Effector memory CD4-positive, alpha-beta T cell (primary cell): ENCODE data around the gene PTGDS.

Experiments
- DNase-seq, 3 donors: peaks; one replicate each; pipeline ENCODE4 v3.0.0-alpha.2; 2020
- H3K27ac ChIP-seq: 2 replicates; pipeline ENCODE4 v1.7.0; 2013; ENCODE audit warnings: mild to moderate bottlenecking, low read length, moderate library complexity; ENCODE audit not compliant: insufficient read depth, poor library complexity, severe bottlenecking
- H3K27me3 ChIP-seq: replicated peaks from 2 replicates; pipeline ENCODE4 v1.7.0; 2013; ENCODE audit warnings: mild to moderate bottlenecking, low read length; ENCODE audit not compliant: insufficient read depth, control insufficient read depth, poor library complexity, severe bottlenecking
- H3K36me3 ChIP-seq: 2 replicates; pipeline ENCODE4 v1.7.0; 2013; ENCODE audit warnings: mild to moderate bottlenecking, low read length, moderate library complexity; ENCODE audit not compliant: control insufficient read depth, insufficient read depth
- H3K4me1 ChIP-seq: 2 replicates; pipeline ENCODE4 v1.7.0; 2013; ENCODE audit warnings: low read length, mild to moderate bottlenecking; ENCODE audit not compliant: control insufficient read depth, insufficient read depth, poor library complexity, severe bottlenecking
- H3K4me3 ChIP-seq: 2 replicates; pipeline ENCODE4 v1.7.0; 2013; ENCODE audit warnings: low read length, low read depth, mild to moderate bottlenecking; ENCODE audit not compliant: insufficient read depth, poor library complexity, severe bottlenecking
- H3K9me3 ChIP-seq: 2 replicates; pipeline ENCODE4 v1.7.0; 2013; ENCODE audit warnings: mild to moderate bottlenecking, low read length, moderate library complexity; ENCODE audit not compliant: control insufficient read depth

Gene PTGDS

DNA sequence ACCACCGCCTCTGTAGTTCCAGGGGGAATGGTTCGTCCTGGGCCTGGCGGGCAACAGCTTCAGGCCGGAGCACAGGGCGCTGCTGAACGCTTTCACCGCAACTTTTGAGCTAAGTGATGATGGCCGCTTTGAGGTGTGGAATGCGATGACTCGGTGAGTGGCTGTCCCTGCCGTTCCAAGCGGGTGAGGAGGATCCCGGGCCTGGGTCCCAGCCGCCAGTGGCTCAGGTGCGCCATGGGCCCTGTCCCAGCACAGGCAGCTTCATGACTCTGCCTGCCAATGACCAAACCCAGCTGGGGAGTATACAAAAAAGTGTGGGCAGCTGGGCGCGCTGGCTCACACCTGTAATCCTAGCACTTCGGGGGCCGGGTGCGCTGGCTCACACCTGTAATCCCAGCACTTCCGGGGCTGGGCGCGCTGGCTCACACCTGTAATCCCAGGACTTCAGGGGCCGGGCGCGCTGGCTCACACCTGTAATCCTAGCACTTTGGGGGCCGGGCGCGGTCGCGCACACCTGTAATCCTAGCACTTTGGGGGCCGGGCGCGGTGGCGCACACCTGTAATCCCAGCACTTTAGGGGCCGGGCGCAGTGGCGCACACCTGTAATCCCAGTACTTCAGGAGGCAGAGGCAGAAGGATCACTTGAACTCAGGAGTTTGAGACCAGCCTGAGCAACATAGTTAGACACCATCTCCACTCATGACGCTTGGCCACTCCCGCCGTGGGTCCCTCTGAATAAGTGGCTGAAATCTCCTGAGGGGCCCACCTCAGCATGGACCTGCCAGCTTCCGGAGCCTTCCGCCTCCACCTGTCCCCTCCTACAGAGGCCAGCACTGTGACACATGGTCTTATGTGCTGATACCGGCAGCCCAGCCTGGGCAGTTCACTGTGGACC is 24.2 kb upstream of the PTGDS start:
- Histone ChIP-seq H3K27me3 (no peaks in the 10 kb centered on the region), H3K4me1 (peaks cover 12% of the 10 kb centered on the region), H3K4me3 (no peak overlapping the region), H3K36me3 (no peaks in the 10 kb centered on the region), H3K27ac (no peak overlapping the region), H3K9me3 (no peaks in the 10 kb centered on the region)
- DNase-seq: no peak

DNA sequence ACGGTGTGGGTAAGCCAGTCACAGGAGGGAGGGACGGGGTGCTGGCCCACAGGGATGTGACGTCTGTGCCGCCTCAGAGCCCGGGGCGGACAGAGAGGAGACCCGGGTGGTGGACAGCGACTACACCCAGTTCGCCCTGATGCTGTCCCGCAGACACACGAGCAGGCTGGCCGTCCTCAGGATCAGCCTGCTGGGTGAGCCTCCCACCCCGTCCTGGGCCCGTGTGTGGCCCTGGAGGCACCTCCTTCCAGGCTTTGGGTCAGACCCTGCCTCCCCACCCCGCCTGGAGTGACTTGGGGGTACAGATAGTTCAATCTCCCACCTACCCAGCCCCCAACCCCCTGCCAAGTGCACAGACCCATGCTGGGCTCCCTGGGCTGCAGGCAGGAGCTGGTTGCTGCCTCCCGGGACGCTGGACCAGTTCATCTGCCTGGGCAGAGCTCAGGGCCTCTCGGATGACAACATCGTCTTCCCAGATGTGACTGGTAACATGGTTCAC is 23.5 kb upstream of the PTGDS start:
- H3K4me1 ChIP-seq: peaks cover 13% of the 10 kb centered on the region
- no peaks in the 10 kb centered on the region for H3K27me3 ChIP-seq
- H3K27ac ChIP-seq: no peak overlapping the region
- H3K4me3 ChIP-seq: no peak overlapping the region
- H3K9me3 ChIP-seq: no peaks in the 10 kb centered on the region
- H3K36me3 ChIP-seq: no peaks in the 10 kb centered on the region
- no peak for DNase-seq

DNA sequence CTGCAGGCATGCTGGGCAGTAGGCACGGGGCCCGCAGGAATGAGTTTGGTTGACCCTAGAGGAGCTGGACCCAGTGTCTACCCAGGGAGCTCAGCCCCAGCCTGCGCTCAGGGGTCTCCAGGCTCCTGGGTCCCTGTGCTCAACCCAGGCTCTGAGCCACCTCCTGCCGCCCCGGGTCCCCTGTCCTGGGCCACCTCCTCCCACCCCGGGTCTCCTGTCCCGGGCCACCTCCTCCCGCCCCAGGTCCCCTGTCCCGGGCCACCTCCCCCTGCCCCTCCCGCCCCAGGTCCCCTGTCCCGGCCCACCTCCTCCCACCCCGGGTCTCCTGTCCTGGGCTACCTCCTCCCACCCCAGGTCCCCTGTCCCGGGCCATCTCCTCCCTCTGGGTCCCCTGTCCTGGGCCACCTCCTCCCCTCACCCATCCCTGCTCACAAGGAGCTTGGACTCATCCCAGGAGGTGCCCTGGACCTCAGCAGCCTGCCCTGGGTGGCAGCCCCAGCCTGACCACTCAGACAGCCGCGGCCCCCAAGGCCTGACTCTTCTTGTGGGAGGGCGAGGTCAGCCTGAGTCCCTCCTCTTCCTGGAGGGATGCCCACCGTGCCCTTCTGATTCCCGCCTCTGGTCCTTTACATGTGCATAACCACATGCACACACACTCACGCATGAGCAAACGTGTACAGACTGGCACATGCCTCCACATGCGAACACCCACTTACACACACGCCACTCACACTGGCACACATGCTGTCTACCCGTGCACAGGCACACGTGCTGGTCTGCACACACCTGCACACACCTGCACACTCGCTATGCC is 22.8 kb upstream of the PTGDS start:
- no peak overlapping the region for H3K27ac ChIP-seq
- no peaks in the 10 kb centered on the region for H3K9me3 ChIP-seq
- no peaks in the 10 kb centered on the region for H3K36me3 ChIP-seq
- no peak overlapping the region for H3K4me3 ChIP-seq
- no peaks in the 10 kb centered on the region for H3K27me3 ChIP-seq
- no peak for DNase-seq
- H3K4me1 ChIP-seq: peaks cover 15% of the 10 kb centered on the region

DNA sequence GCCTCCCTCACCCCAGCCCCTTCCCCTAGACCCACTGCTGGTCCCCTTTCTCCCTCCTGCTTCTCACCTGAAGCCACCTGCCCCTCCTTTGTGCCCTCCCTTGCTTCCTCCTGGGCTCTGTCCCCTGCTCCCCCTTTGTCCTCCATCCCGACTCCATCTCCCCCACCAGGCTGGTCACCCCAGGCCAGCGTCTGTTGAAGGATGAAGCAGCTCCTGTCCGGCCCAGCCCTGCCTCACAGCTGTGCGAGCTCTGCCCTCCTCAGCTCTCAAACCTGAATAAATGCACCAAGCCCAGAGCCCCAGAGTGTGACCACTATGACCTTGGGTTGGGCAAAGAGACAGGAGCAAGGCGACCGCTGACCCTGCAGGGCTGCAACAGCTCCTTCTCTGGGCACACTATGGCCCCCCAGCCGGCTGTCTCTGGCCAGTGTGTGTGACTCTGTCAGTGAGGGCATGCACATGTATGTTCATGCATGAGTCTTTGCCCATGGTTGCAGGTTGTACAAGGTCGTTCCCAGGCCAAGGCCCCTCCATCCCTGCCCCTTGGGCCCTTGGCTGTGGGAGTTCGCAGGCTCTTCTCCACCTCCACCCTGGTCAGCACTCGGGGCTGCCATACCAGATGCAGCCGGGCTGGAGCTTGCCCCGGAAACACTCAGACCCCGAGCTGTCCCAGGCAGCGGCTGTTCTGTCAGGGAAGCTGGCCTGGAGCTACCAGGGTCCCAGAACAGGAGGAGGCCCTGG is 21.9 kb upstream of the PTGDS start:
- H3K4me1 ChIP-seq: peaks cover 18% of the 10 kb centered on the region
- DNase-seq: no peak
- H3K36me3 ChIP-seq: no peaks in the 10 kb centered on the region
- no peaks in the 10 kb centered on the region for H3K27me3 ChIP-seq
- H3K9me3 ChIP-seq: no peaks in the 10 kb centered on the region
- no peak overlapping the region for H3K27ac ChIP-seq
- no peak overlapping the region for H3K4me3 ChIP-seq

DNA sequence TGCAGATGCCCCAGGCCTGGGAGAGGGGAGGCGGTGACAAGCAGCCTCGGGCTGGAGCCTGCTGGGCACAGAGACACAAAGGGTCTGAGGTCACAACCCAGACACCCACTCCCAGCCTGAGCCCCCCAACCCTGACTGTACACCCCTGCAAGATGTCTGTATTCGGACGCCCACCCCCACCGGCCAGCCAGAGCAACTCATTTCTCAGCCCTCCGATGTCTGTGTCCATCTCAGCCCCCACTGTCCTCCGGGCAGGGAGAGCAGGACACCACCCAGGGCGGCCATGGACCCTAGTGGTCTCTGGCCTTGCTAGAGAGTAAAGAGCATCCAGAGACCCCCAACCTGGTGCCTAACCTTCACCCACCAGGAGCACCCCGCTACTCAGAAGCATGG is 21.4 kb upstream of the PTGDS start:
- Histone ChIP-seq H3K27me3 (no peaks in the 10 kb centered on the region), H3K4me3 (no peak overlapping the region)

DNA sequence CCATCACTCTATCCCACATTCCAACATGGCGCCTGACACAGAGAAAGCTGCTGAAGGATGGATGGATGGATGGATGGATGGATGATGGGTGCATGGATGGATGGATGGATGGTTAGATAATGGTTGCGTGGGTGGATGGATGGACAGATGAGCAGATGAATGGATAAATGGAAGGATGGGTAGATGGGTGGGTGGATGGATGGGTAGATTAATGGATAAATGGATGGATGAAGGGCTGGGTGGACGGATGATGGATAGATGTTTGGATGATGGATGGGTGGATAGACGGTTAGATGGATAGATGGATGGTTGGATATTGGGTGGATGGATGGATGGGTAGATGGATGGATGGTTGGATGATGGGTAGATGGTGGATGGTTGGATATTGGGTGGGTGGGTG is 20.7 kb upstream of the PTGDS start:
- H3K9me3 ChIP-seq: no peaks in the 10 kb centered on the region
- no peak overlapping the region for H3K4me3 ChIP-seq
- no peak overlapping the region for H3K27ac ChIP-seq
- DNase-seq: no peak
- no peaks in the 10 kb centered on the region for H3K27me3 ChIP-seq
- H3K36me3 ChIP-seq: no peaks in the 10 kb centered on the region
- H3K4me1 ChIP-seq: peaks cover 25% of the 10 kb centered on the region

More for the DNA sequence above, 21.4 kb upstream of the PTGDS start:
- Histone ChIP-seq H3K36me3 (no peaks in the 10 kb centered on the region), H3K27ac (no peak overlapping the region), H3K9me3 (no peaks in the 10 kb centered on the region), H3K4me1 (peaks cover 20% of the 10 kb centered on the region)
- DNase-seq: no peak

DNA sequence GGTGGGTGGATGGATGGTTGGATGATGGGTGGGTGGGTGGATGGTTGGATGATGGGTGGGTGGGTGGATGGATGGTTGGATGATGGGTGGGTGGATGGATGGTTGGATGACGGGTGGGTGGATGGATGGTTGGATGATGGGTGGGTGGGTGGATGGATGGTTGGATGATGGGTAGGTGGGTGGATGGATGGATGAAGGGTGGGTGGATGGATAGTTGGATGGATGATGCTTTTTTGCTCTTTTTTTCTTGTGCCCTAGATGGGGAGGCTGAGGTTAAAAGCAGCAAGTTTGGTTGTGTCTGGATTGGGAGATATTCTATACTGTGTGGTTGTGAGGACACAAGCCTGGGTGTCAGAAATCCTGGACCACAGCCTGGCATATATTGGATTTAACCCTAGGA is 19.8 kb upstream of the PTGDS start:
- Histone ChIP-seq H3K9me3 (no peaks in the 10 kb centered on the region), H3K27ac (no peak overlapping the region), H3K4me1 (peaks cover 30% of the 10 kb centered on the region), H3K27me3 (no peaks in the 10 kb centered on the region), H3K4me3 (no peak overlapping the region), H3K36me3 (no peaks in the 10 kb centered on the region)
- no peak for DNase-seq

DNA sequence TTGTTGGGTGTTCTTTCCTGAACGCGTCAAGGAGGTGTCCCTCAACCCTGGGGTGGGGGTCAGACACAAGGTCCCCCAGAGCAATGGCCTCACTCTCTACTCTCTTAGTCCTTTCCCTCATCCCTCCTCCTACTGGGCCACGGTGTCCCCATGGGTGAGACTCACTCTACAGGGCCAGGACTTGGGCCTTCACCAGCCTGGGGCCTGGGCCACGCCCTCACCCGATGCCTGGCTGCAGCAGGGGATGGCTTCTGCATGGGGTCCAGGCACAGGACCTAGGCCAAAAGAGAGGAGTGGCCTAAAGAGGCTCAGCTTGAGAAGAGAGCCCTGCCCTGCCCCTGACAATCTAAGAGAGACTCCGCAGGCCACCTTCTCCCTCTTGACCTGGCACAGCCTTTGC is 19.4 kb upstream of the PTGDS start:
- Histone ChIP-seq H3K9me3 (no peaks in the 10 kb centered on the region), H3K27me3 (no peaks in the 10 kb centered on the region), H3K4me3 (no peak overlapping the region), H3K4me1 (peaks cover 31% of the 10 kb centered on the region), H3K27ac (no peak overlapping the region), H3K36me3 (no peaks in the 10 kb centered on the region)
- DNase-seq: no peak

DNA sequence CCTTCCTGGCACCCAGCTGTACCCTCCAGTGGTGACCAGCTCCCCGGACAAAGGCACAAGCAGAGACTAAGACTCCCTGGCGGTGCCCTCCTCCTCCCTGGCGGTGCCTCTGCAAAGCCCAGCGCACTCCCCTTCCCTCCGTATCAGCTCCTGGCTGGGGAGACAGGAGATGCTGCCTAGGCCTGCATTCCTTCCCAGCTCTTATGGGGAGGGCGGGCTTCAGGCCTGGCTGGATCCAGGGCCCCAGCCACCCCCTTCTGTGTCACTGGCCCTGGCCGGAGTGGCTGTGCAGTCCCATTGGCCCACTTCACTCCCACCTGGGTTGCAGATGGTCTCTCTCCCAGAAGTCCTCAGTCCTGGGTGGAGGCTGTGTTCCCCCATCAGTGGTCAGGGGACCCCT is 18.8 kb upstream of the PTGDS start:
- no peak for DNase-seq
- H3K4me1 ChIP-seq: peaks cover 35% of the 10 kb centered on the region
- H3K27me3 ChIP-seq: no peaks in the 10 kb centered on the region
- no peaks in the 10 kb centered on the region for H3K36me3 ChIP-seq
- no peaks in the 10 kb centered on the region for H3K9me3 ChIP-seq
- no peak overlapping the region for H3K27ac ChIP-seq
- no peak overlapping the region for H3K4me3 ChIP-seq
